GM20431 (cell line): Measurements from ENCODE around the gene CDK5.
"Not testable (repeated sequence)": the region's sequence is repeated elsewhere in the genome, so short reads cannot be mapped to it uniquely, and the experiment has no call there.

Source experiments
- in situ Hi-C: fragments of 300-500 bp; cut with MseI, MboI; formaldehyde crosslinking; loops from one replicate; pipeline ENCODE4 v1.15.0; 2020; ENCODE audit warnings: low sequenced_read_pairs; ENCODE audit not compliant: unreplicated experiment

Gene CDK5

DNA sequence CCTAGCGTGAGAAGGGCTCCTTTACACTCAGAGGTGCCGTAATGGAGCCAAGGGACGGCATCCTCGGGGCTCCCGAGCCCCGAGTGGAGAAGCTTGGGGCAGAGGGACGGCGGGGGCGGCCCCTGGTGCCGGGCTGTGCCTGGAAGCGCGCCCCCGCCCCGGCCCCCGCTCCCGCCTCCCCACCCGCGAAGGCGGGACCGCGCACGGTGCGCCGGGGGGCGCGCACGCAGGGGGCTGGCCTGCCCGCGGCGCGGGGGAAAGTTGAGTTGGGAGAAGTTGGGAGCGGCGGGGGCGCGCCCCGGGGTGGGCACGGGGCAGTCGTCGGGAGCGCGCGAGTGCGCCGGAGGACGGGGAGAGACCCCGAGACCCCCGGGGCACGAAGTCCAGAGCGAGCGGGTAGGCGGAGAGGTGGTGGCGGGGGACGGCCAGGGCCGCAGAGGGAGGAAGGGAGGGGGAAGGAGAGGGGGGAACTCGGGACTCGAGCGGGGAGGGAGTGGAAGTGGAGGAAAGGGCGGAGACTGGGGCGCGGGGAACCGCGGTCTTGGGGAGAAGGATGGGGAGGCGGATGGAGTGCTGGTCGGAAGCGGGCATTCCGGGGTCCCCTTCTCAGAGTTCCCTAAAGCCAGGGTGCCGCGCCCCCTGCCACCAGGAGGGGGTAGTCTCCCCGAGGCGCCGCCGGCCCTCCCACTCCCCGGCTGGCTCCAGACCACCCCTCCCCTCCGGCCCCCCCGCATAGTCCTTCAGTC, 1.8 kb upstream of the CDK5 start, which contains the start of gene SLC4A2:
TSS of gene SLC4A2 (plus strand) at position 223 of the 746 bp plus-strand sequence. CDS start 2,399 bp downstream, outside the sequence.
- in situ Hi-C loops = no loop called here

GRCh38 chr7:151058781-151059366, 1.2 kb upstream of the CDK5 start:
- in situ Hi-C loops = no loop called here

GRCh38 chr7:151057989-151058780, 488 bp upstream of the CDK5 start:
- in situ Hi-C loops = no loop called here

DNA sequence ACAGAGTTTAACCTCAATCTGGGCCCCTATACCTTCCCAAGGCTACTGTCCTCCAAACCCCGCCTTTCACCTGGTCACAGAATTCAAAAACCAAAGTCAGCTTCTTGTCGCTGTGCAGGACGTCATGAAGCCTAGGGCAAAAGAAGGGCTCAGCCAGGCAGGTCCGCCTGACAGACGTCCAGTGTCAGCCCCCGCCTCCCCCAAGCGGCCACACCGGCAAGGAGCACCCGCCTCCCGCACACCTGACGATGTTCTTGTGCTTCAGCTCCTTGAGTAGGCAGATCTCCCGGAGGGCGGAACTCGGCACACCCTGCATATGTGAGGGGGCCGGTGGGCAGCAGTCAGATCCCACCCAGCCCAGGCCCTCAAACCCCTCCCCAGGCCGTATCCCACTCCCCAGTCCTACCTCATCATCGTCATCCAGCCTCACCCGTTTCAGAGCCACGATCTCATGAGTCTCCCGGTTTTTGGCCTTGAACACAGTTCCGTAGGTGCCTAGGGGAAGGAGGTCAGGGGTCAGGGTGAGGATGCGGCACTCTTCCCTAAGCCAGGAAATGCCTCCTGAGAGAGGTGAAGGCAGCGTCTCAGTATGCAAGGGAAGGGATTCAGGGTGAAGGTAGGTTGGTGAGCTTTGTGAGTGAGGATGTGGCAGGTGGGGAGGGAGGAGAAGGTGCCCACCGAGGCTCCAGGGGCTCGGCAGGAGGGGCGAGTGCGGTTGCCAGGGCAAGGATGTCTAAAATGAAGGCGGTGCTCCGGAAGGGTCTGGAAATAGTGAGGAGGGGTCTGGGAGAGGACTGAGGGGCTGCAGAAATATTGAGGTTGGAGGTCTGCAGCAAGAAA, 811 bp downstream of the CDK5 start:
- in situ Hi-C loops = no loop called here

GRCh38 chr7:151056283-151056665, 1.4 kb downstream of the CDK5 start:
- in situ Hi-C loops = no loop called here

DNA sequence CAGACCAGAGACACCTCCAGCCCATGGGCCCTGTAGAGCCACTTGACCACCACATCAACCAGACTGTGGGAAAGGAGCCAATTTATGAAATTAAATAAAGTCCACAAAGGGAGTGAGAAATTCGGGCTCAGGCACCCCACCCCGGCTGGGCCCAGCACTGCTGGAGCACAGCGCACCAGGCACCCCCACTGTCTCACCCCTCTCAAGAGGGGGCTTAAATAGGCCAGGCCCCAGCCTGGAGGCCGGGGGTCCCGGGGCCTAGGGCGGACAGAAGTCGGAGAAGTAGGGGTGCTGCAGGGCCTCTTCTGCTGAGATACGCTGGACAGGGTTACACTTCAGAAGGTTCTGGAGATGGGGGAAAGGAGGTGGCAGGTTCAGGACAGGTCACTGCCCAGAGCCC, 3.9 kb downstream of the CDK5 start:
- in situ Hi-C loops = no loop called here

DNA sequence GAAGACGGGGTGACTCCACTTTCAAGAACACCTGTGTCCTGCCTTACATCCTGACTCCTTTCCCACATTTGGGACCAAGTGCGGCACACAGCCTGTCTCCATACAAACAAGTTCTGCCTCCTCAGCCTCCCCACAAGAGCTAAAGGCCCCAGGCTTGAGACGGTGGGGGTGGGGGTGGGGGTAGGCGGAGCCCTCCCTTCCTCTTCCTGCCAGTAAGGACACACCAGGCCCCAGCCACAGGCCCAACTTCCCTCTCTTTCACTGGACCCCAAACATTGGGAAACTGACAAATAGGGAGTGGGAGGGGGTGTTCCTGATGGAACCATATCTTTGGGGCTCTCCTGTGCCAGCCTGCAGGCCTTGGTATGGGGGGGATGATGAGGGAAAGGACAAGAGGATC, 4.6 kb downstream of the CDK5 start:
- in situ Hi-C loops = no loop called here

GRCh38 chr7:151051108-151051507, 6.6 kb downstream of the CDK5 start:
- in situ Hi-C loops = no loop called here

- in situ Hi-C loops = no loop called here
Measured at GRCh38 chr7:151048911-151049463, 8.7 kb downstream of the CDK5 start.

- in situ Hi-C loops = no loop called here
Measured at GRCh38 chr7:151047976-151048815, 9.5 kb downstream of the CDK5 start, which contains the start of gene ASIC3. Gene ASIC3, plus strand, starts transcription at chr7:151048531. Its CDS starts 355 bp downstream, at chr7:151048886.

- in situ Hi-C loops = no loop called here
Measured at GRCh38 chr7:151046603-151047573, 10.8 kb downstream of the CDK5 start.

DNA sequence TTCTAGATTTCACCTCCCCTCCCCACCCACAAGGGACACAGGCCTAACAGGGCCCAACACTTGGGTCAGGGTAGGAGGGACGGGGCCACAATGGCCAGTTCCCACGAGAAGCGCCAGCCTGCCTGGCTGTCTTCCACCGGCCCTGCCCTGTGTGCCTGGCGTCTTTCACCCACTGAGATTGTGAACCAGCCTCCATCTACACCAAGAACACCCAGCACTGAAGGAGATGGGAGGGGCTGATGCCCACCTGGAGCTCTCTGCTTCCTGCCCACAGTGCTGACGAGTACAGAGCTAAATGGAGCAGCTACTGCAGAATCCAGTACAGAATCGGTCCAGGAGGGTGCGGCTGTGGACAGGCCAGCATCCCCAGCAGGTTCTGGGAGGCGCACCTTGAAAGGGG, 11.7 kb downstream of the CDK5 start:
- in situ Hi-C loops = no loop called here

DNA sequence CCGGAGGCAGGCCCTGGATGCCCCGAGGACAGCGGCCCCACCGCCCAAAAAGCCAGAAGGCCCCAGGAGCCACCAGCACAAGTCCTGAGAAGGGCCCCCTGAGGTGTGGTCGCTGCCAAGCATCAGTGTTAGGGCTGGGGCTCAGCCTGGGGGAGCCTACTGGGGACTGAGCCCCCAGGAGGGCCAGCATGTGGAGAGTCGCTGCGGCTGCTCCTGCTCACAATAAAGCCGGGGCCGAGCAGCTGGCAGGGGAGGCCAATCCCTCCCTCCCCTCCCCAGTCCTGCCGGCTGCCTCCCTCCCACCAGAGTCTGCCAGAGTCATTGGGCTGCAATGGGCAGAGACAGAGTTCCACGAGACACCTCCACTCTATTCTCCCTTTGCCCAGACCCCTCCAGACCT, 12.4 kb downstream of the CDK5 start:
- in situ Hi-C loops = no loop called here

DNA sequence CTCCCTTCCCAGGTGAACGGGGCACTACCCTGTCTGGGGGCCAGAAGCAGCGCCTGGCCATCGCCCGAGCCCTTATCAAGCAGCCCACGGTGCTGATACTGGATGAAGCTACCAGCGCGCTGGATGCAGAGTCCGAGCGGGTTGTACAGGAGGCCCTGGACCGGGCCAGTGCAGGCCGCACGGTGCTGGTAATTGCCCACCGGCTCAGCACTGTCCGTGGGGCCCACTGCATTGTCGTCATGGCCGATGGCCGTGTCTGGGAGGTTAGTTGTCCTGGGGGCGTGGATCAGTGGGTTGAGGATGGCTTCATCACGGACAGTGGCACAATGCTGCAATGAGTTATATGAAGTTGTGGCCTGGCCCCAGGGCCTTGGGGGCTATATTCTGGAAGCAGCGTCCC, 13.7 kb downstream of the CDK5 start:
- in situ Hi-C loops = no loop called here

DNA sequence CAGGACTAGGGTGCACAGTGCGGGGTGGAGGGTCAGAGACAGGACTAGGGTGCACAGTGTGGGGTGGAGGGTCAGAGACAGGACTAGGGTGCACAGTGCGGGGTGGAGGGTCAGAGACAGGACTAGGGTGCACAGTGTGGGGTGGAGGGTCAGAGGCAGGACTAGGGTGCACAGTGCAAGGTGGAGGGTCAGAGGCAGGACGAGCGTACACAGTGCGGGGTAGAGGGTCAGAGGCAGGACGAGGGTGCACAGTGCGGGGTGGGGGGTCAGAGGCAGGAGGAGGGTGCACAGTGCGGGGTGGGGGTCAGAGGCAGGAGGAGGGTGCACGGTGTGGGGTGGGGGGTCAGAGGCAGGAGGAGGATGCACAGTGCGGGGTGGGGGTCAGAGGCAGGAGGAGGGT, 14.2 kb downstream of the CDK5 start:
- in situ Hi-C loops = not testable (repeated sequence)

DNA sequence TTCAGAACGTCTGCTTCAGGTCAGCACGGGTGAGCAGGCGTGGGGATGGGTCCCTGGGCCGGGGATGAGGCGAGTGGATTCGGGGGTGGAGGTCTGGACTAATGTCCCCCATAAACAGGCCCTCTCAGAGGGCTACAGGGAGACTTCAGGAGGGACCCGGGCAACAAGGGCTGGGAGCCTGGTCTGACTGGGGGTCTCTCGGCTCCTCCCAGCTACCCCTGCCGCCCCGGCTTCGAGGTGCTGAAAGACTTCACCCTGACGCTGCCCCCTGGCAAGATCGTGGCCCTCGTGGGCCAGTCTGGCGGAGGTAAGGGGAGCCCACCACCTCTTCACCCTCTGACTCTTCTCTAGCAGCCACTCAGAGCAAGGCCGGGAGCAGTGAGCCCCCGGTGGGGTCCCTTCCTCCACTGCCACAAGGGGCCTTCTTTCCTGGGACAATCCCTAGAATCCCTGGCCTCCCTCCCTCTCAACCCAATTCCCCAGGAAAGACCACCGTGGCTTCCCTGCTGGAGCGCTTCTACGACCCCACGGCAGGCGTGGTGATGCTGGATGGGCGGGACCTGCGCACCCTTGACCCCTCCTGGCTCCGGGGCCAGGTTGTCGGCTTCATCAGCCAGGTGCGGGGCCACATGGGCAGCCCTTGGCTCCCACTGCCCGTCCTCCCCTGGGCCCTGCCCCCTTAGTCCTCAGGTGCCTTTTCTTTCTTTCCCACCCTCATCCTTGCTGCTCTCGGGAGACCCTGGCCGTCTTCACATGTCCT, 16.9 kb downstream of the CDK5 start:
- in situ Hi-C loops = no loop called here

GRCh38 chr7:151039850-151040548, 17.7 kb downstream of the CDK5 start:
- in situ Hi-C loops = no loop called here
